ENCODE results near the gene NELL1.
"Not testable (repeated sequence)": the region's sequence is repeated elsewhere in the genome, so short reads cannot be mapped to it uniquely, and the experiment has no call there.

NELL1 gene

GRCh38 chr11:20839231-20839630 is 169.8 kb downstream of the NELL1 start:
- Mint-ChIP-seq H3K27me3 (ENCODE audit: low read depth) (no peaks in the 10 kb centered on the region), H3K36me3 (ENCODE audit: low read depth) (no peaks in the 10 kb centered on the region), H3K9me3 (no peaks in the 10 kb centered on the region), H3K27ac (no peak overlapping the region), H3K4me3 (no peak overlapping the region), H3K4me1 (ENCODE audit: low read depth) (no peaks in the 10 kb centered on the region)
- no peak for DNase-seq (ENCODE audit: low spot score)

DNA sequence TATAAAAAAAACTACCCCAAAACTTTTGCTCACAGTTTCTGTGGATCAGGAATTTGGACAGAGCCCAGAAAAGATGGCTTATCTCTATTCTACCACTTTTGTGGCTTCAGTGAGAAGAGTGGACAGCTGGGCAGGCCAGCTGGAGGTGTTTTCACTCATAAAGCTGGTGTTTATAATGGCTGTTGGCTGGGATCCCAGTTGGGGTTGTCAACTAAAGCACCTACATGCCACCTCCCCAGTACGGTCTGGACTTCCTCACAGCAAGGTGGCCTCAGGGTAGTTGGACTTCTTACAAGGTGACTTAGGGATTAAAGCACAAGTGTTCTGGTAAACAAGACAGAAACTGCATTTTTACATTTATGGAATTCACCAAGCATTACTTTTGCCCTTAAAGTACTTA is 171.0 kb downstream of the NELL1 start:
- no peak for DNase-seq (ENCODE audit: low spot score)
- Mint-ChIP-seq H3K36me3 (ENCODE audit: low read depth) (no peaks in the 10 kb centered on the region), H3K27ac (no peak overlapping the region), H3K4me1 (ENCODE audit: low read depth) (no peaks in the 10 kb centered on the region), H3K27me3 (ENCODE audit: low read depth) (no peaks in the 10 kb centered on the region), H3K9me3 (no peaks in the 10 kb centered on the region), H3K4me3 (no peak overlapping the region)

- H3K27me3 Mint-ChIP-seq (ENCODE audit: low read depth) = no peaks in the 10 kb centered on the region
- no peak overlapping the region for H3K27ac Mint-ChIP-seq
- H3K4me3 Mint-ChIP-seq = no peak overlapping the region
- no peaks in the 10 kb centered on the region for H3K36me3 Mint-ChIP-seq (ENCODE audit: low read depth)
- no peaks in the 10 kb centered on the region for H3K4me1 Mint-ChIP-seq (ENCODE audit: low read depth)
- DNase-seq (ENCODE audit: low spot score) = no peak
- H3K9me3 Mint-ChIP-seq = no peaks in the 10 kb centered on the region
Measured at GRCh38 chr11:20844216-20844615, 174.8 kb downstream of the NELL1 start.

DNA sequence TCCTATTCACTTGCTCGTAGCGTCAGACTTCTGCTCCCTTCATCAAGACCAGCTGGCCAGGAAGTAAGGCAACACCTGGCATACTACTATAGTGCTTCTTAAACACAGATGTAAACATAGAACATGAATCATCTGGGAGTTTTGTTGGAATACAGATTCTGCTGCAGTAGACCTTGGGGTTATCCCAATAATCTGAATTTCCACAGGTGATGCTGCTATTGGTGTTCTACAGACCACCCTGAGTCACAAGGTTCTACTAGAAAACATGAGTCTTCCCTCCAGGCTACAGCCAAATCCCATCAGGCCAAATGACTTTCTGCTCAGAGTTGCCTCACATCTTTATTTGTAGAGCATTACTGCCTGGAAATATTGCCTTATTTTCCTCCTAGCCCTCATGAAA is 175.2 kb downstream of the NELL1 start:
- H3K27ac Mint-ChIP-seq = no peak overlapping the region
- no peaks in the 10 kb centered on the region for H3K9me3 Mint-ChIP-seq
- no peak overlapping the region for H3K4me3 Mint-ChIP-seq
- H3K4me1 Mint-ChIP-seq (ENCODE audit: low read depth) = no peaks in the 10 kb centered on the region
- no peaks in the 10 kb centered on the region for H3K27me3 Mint-ChIP-seq (ENCODE audit: low read depth)
- no peaks in the 10 kb centered on the region for H3K36me3 Mint-ChIP-seq (ENCODE audit: low read depth)
- no peak for DNase-seq (ENCODE audit: low spot score)

GRCh38 chr11:20854215-20854955 is 185.0 kb downstream of the NELL1 start:
- Mint-ChIP-seq H3K27ac (no peak overlapping the region), H3K4me3 (no peak overlapping the region), H3K4me1 (ENCODE audit: low read depth) (no peaks in the 10 kb centered on the region), H3K9me3 (no peaks in the 10 kb centered on the region), H3K36me3 (ENCODE audit: low read depth) (no peaks in the 10 kb centered on the region), H3K27me3 (ENCODE audit: low read depth) (no peaks in the 10 kb centered on the region)
- DNase-seq (ENCODE audit: low spot score) = no peak

- no peak for DNase-seq (ENCODE audit: low spot score)
- no peak overlapping the region for H3K4me3 Mint-ChIP-seq
- H3K4me1 Mint-ChIP-seq (ENCODE audit: low read depth) = no peaks in the 10 kb centered on the region
- no peaks in the 10 kb centered on the region for H3K36me3 Mint-ChIP-seq (ENCODE audit: low read depth)
- H3K27me3 Mint-ChIP-seq (ENCODE audit: low read depth) = no peaks in the 10 kb centered on the region
- H3K27ac Mint-ChIP-seq = no peak overlapping the region
- H3K9me3 Mint-ChIP-seq = peaks cover 4% of the 10 kb centered on the region
Measured at GRCh38 chr11:20861322-20861721, 191.9 kb downstream of the NELL1 start.

GRCh38 chr11:20862263-20862662 is 192.9 kb downstream of the NELL1 start:
- not testable (repeated sequence) for H3K9me3 Mint-ChIP-seq; H3K4me1 Mint-ChIP-seq (ENCODE audit: low read depth); H3K4me3 Mint-ChIP-seq; DNase-seq (ENCODE audit: low spot score); H3K36me3 Mint-ChIP-seq (ENCODE audit: low read depth); H3K27me3 Mint-ChIP-seq (ENCODE audit: low read depth); H3K27ac Mint-ChIP-seq

DNA sequence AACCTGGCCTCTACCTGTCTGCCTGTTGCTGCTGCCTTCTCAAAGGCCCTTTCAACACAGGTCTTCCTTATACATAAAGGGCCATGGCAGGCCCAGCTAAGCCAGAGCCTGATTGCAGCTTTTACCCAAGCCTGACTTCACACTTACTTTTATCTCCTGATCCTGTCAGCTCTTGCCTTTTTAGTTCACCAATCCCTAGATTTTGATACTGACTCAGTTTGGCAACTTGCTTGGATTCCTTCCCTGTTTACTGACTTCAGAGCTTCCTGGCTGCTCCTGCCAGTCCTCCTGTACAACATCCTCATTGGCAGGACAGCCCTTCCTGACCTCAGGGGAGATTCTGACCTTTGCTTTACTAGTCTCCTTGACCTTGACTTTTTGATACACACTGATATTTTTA is 195.2 kb downstream of the NELL1 start:
- H3K36me3 Mint-ChIP-seq (ENCODE audit: low read depth) = no peaks in the 10 kb centered on the region
- H3K27ac Mint-ChIP-seq = no peak overlapping the region
- no peaks in the 10 kb centered on the region for H3K4me1 Mint-ChIP-seq (ENCODE audit: low read depth)
- DNase-seq (ENCODE audit: low spot score) = no peak
- no peaks in the 10 kb centered on the region for H3K27me3 Mint-ChIP-seq (ENCODE audit: low read depth)
- H3K9me3 Mint-ChIP-seq = peaks cover 4% of the 10 kb centered on the region
- H3K4me3 Mint-ChIP-seq = no peak overlapping the region

DNA sequence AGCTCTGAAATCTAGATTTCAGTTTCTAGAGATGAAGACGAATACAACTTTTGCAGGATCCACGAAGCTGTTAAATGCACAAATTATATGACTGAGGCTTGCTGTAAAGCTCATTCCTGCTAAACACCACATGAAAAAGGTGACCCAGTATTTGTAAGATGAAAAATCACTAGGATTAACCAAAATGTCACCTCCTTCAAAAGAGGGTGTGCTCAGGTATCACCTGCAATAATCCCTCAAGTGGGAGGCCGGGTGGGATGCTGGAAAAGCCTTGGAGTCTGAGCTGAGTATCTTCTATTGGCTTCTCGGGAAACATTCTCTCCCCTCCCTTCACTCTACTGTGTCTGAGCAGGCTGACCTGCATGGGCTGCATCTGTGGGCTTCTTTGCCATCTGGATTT is 195.8 kb downstream of the NELL1 start:
- H3K27me3 Mint-ChIP-seq (ENCODE audit: low read depth) = no peaks in the 10 kb centered on the region

DNA sequence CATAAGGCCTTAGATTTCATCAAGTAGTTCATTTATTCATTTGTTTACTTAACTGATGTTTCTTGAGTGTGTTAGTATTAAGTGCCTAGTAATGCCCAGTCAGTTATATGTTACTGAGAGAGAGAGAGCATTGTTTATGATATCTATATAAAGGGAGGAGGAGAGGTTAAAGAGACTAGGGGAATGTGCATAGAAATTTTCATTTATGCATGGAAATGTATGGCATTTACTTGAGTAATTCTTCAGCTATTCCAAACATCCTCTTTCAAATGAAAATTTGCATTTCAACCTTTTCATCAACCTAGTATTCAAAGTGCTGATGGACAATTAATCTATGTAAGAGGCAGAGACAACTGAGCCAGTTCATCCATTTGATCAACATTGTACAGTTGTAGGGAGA is 199.7 kb downstream of the NELL1 start:
- DNase-seq (ENCODE audit: low spot score) = no peak
- Mint-ChIP-seq H3K4me3 (no peak overlapping the region), H3K4me1 (ENCODE audit: low read depth) (no peaks in the 10 kb centered on the region), H3K27ac (no peak overlapping the region), H3K9me3 (no peaks in the 10 kb centered on the region), H3K36me3 (ENCODE audit: low read depth) (no peaks in the 10 kb centered on the region), H3K27me3 (ENCODE audit: low read depth) (no peaks in the 10 kb centered on the region)

More for the DNA sequence above, 195.8 kb downstream of the NELL1 start:
- no peak for DNase-seq (ENCODE audit: low spot score)
- Mint-ChIP-seq H3K4me3 (no peak overlapping the region), H3K4me1 (ENCODE audit: low read depth) (no peaks in the 10 kb centered on the region), H3K27ac (no peak overlapping the region), H3K36me3 (ENCODE audit: low read depth) (no peaks in the 10 kb centered on the region), H3K9me3 (peaks cover 4% of the 10 kb centered on the region)

- no peaks in the 10 kb centered on the region for H3K4me1 Mint-ChIP-seq (ENCODE audit: low read depth)
- DNase-seq (ENCODE audit: low spot score) = no peak
- H3K36me3 Mint-ChIP-seq (ENCODE audit: low read depth) = no peaks in the 10 kb centered on the region
- H3K4me3 Mint-ChIP-seq = no peak overlapping the region
- no peaks in the 10 kb centered on the region for H3K27me3 Mint-ChIP-seq (ENCODE audit: low read depth)
- no peak overlapping the region for H3K27ac Mint-ChIP-seq
- no peaks in the 10 kb centered on the region for H3K9me3 Mint-ChIP-seq
Measured at GRCh38 chr11:20873054-20873453, 203.7 kb downstream of the NELL1 start.

DNA sequence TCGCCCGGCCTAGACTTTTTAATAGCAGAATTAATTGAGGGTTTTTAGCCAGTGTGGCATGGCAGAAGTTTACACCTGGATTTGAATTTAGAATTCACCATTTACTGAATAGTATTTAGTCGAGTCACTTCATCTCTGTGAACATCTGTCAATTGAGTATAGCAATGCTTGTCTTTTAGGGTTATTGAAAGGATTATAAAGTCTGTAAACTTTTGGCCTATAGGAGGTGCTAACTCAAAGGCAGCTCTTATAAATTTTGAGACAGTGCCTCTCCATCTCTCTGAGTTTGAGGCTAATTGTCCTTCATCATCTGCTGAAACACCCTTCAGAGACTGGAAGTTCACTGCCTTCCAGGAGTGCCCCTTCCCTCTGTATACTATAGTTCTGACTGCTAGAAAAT is 205.0 kb downstream of the NELL1 start:
- Mint-ChIP-seq H3K27me3 (ENCODE audit: low read depth) (no peaks in the 10 kb centered on the region), H3K4me1 (ENCODE audit: low read depth) (no peaks in the 10 kb centered on the region), H3K9me3 (peaks cover 3% of the 10 kb centered on the region), H3K27ac (no peak overlapping the region), H3K4me3 (no peak overlapping the region), H3K36me3 (ENCODE audit: low read depth) (no peaks in the 10 kb centered on the region)
- DNase-seq (ENCODE audit: low spot score) = no peak

DNA sequence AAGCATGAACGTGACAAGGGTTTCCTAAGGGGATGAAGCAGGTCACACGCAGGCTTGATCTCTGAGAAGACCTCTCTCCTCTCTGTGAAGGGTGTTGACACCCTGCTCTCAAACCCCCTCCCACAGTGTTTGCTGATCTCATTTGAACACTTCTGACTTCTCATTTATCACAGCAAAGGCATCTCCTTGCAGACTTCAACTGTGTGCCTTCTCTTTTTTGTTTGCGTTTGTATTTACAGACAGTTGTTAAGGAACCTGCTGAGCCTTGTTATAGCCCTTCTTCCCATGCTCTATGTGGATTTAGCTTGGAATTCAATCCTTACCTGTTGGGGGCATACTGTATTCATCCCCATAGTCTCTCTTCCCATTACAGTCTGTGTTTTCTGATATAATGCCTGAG is 206.5 kb downstream of the NELL1 start:
- Mint-ChIP-seq H3K4me1 (ENCODE audit: low read depth) (no peaks in the 10 kb centered on the region), H3K4me3 (no peak overlapping the region), H3K9me3 (peaks cover 3% of the 10 kb centered on the region), H3K27ac (no peak overlapping the region), H3K27me3 (ENCODE audit: low read depth) (no peaks in the 10 kb centered on the region), H3K36me3 (ENCODE audit: low read depth) (no peaks in the 10 kb centered on the region)
- no peak for DNase-seq (ENCODE audit: low spot score)

DNA sequence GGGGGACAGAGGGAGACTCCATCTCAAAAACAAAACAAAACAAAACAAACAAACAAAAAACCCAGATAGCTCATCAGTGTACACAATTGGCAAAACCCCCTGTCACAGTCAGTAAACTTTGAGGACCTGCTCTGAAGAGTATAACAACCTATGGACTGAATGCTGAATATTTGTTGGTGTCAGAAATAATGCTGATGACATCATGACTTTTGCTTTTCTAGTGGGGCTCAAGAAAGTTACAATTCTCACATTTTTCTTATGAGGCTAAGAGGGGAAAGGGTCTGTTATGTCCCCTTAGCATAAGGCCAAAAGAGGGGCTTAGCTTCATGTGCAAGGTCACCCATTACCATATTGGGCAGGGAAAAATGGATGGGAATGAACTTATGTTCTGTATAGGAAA is 207.4 kb downstream of the NELL1 start:
- Mint-ChIP-seq H3K36me3 (ENCODE audit: low read depth) (no peaks in the 10 kb centered on the region), H3K27ac (no peak overlapping the region), H3K4me1 (ENCODE audit: low read depth) (no peaks in the 10 kb centered on the region), H3K9me3 (peaks cover 3% of the 10 kb centered on the region), H3K4me3 (no peak overlapping the region), H3K27me3 (ENCODE audit: low read depth) (no peaks in the 10 kb centered on the region)
- DNase-seq (ENCODE audit: low spot score) = no peak

DNA sequence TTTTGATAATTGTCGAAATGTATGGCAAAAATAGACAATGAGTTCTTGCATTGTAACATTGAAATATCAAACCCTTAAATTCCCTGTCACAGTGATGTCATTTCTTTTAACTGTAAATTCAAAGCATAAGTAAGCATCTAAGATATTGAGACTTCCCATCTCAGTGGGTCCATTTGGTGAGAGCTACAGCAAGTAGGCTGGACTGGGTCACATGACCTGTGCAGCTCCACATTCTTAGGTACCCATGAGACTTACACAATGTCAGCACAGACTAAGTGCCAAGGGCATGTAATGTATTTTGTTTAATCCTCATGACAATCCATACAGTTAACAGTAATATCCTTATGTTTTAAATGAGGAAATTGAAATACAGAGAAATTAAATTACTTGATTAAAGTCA is 210.7 kb downstream of the NELL1 start:
- peaks cover 3% of the 10 kb centered on the region for H3K9me3 Mint-ChIP-seq
- H3K4me1 Mint-ChIP-seq (ENCODE audit: low read depth) = no peaks in the 10 kb centered on the region
- no peak for DNase-seq (ENCODE audit: low spot score)
- H3K27ac Mint-ChIP-seq = no peak overlapping the region
- no peak overlapping the region for H3K4me3 Mint-ChIP-seq
- H3K36me3 Mint-ChIP-seq (ENCODE audit: low read depth) = no peaks in the 10 kb centered on the region
- H3K27me3 Mint-ChIP-seq (ENCODE audit: low read depth) = no peaks in the 10 kb centered on the region
